Body of pancreas (tissue), 4 donors: ENCODE measurements around the gene MXI1.

Experiments used
- POLR2A ChIP-seq, 3 donors: fragments of 450-650 bp; IDR thresholded peaks; one replicate each; pipeline ENCODE4 v1.6.1; 2016; ENCODE audit warnings: antibody characterized with exemption in 3 of 3, mild to moderate bottlenecking in 2 of 3
- TF ChIP-seq, protein P1 (sequence below), 7 experiments: fragments of 450-650 bp in 4 of 7; fragments of 200-600 bp in 3 of 7; sonication (generic) in 3 of 7; IDR thresholded peaks; one replicate each; pipeline ENCODE4 v1.5.1; 2016 to 2019; ENCODE audit warnings: antibody characterized with exemption in 7 of 7

GRCh38 chr10:110242511-110242910 is 35.1 kb downstream of the MXI1 start:
- TF ChIP-seq, protein P1, sequence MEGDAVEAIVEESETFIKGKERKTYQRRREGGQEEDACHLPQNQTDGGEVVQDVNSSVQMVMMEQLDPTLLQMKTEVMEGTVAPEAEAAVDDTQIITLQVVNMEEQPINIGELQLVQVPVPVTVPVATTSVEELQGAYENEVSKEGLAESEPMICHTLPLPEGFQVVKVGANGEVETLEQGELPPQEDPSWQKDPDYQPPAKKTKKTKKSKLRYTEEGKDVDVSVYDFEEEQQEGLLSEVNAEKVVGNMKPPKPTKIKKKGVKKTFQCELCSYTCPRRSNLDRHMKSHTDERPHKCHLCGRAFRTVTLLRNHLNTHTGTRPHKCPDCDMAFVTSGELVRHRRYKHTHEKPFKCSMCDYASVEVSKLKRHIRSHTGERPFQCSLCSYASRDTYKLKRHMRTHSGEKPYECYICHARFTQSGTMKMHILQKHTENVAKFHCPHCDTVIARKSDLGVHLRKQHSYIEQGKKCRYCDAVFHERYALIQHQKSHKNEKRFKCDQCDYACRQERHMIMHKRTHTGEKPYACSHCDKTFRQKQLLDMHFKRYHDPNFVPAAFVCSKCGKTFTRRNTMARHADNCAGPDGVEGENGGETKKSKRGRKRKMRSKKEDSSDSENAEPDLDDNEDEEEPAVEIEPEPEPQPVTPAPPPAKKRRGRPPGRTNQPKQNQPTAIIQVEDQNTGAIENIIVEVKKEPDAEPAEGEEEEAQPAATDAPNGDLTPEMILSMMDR (IDR thresholded peaks at IDR 0.05) = no peak
- TF ChIP-seq POLR2A (IDR thresholded peaks at IDR 0.05) = no peak
